H9 (cell line): ENCODE measurements around the gene FUCA1. TPM values are rescaled to one million over a fixed set of nuclear protein-coding genes. Genes with fewer than 3 reads are reported as not detected.

Source experiments
- DNase-seq: peaks from one replicate; pipeline ENCODE4 v3.0.0-alpha.2; 2017
- H2AFZ ChIP-seq: one replicate; pipeline ENCODE4 v1.6.1; 2013; ENCODE audit warnings: mild to moderate bottlenecking, low read length, control low read depth, moderate library complexity
- H2AK5ac ChIP-seq: 2 replicates; pipeline ENCODE4 v1.6.1; 2013; ENCODE audit warnings: low read length, control low read depth, mixed read lengths; ENCODE audit not compliant: insufficient read length
- H2BK120ac ChIP-seq: one replicate; pipeline ENCODE4 v1.6.1; 2013; ENCODE audit warnings: low read depth, mild to moderate bottlenecking, low read length, control low read depth, inconsistent platforms; ENCODE audit not compliant: poor library complexity, severe bottlenecking
- H2BK12ac ChIP-seq: 2 replicates; pipeline ENCODE4 v1.6.1; 2013; ENCODE audit warnings: low read length, control low read depth, mixed read lengths, low read depth; ENCODE audit not compliant: insufficient read length
- H2BK15ac ChIP-seq: 2 replicates; pipeline ENCODE4 v1.6.1; 2013; ENCODE audit warnings: low read depth, low read length, control low read depth
- H2BK20ac ChIP-seq: one replicate; pipeline ENCODE4 v1.6.1; 2013; ENCODE audit warnings: low read depth, mild to moderate bottlenecking, low read length, control low read depth, inconsistent platforms; ENCODE audit not compliant: poor library complexity, severe bottlenecking
- H2BK5ac ChIP-seq: 2 replicates; pipeline ENCODE4 v1.6.1; 2013; ENCODE audit warnings: low read length, control low read depth, mixed read lengths; ENCODE audit not compliant: insufficient read length
- H3K14ac ChIP-seq: 2 replicates; pipeline ENCODE4 v1.6.1; 2013; ENCODE audit warnings: low read length, control low read depth; ENCODE audit not compliant: insufficient read depth
- H3K18ac ChIP-seq: 2 replicates; pipeline ENCODE4 v1.6.1; 2013; ENCODE audit warnings: low read depth, mild to moderate bottlenecking, mixed read lengths, low read length, control low read depth; ENCODE audit not compliant: insufficient read length
- H3K23ac ChIP-seq: 2 replicates; pipeline ENCODE4 v1.6.1; 2013; ENCODE audit warnings: low read length, control low read depth, mixed read lengths, low read depth; ENCODE audit not compliant: insufficient read length
- H3K23me2 ChIP-seq: 2 replicates; pipeline ENCODE4 v1.6.1; 2013; ENCODE audit warnings: low read depth, mild to moderate bottlenecking, mixed read lengths, low read length, control low read depth; ENCODE audit not compliant: insufficient read length, poor library complexity, severe bottlenecking
- H3K27ac ChIP-seq: 2 replicates; pipeline ENCODE4 v1.5.1; 2013; ENCODE audit warnings: low read length, control low read depth, mixed read lengths, low read depth; ENCODE audit not compliant: insufficient read length
- H3K27me3 ChIP-seq: 2 replicates; pipeline ENCODE4 v1.6.1; 2013; ENCODE audit warnings: low read length, control low read depth, inconsistent platforms; ENCODE audit not compliant: insufficient read depth
- H3K4ac ChIP-seq: 2 replicates; pipeline ENCODE4 v1.6.1; 2013; ENCODE audit warnings: low read depth, mild to moderate bottlenecking, control low read depth, inconsistent platforms, low read length, moderate library complexity
- H3K4me1 ChIP-seq: 2 replicates; pipeline ENCODE4 v1.6.1; 2013; ENCODE audit warnings: low read length, control low read depth, inconsistent platforms; ENCODE audit not compliant: insufficient read depth
- H3K4me2 ChIP-seq: 2 replicates; pipeline ENCODE4 v1.6.1; 2013; ENCODE audit warnings: low read length, control low read depth, mixed read lengths; ENCODE audit not compliant: insufficient read length, insufficient read depth
- H3K56ac ChIP-seq: 2 replicates; pipeline ENCODE4 v1.6.1; 2013; ENCODE audit warnings: low read depth, mild to moderate bottlenecking, mixed read lengths, low read length, control low read depth; ENCODE audit not compliant: insufficient read length
- H3K79me1 ChIP-seq: 2 replicates; pipeline ENCODE4 v1.6.1; 2013; ENCODE audit warnings: low read depth, mild to moderate bottlenecking, moderate library complexity, low read length, control low read depth, inconsistent platforms; ENCODE audit not compliant: insufficient read depth, poor library complexity, severe bottlenecking
- H3K79me2 ChIP-seq: 2 replicates; pipeline ENCODE4 v1.6.1; 2013; ENCODE audit warnings: low read length, control low read depth, inconsistent platforms; ENCODE audit not compliant: insufficient read depth
- H3K9ac ChIP-seq: 2 replicates; pipeline ENCODE4 v1.6.1; 2013; ENCODE audit warnings: low read length, control low read depth, mixed read lengths; ENCODE audit not compliant: insufficient read length; ENCODE audit errors: extremely low read depth
- H3K9me3 ChIP-seq: one replicate; pipeline ENCODE4 v1.6.1; 2013; ENCODE audit warnings: low read depth, low read length, inconsistent platforms; ENCODE audit not compliant: control insufficient read depth
- H3T11ph ChIP-seq: one replicate; pipeline ENCODE4 v1.6.1; 2013; ENCODE audit warnings: mild to moderate bottlenecking, low read length, control low read depth, inconsistent platforms
- H4K20me1 ChIP-seq: one replicate; pipeline ENCODE4 v1.6.1; 2013; ENCODE audit not compliant: control insufficient read depth, insufficient read length, insufficient read depth
- H4K5ac ChIP-seq: 2 replicates; pipeline ENCODE4 v1.6.1; 2013; ENCODE audit warnings: low read depth, mild to moderate bottlenecking, mixed read lengths, low read length, control low read depth; ENCODE audit not compliant: insufficient read length
- H4K8ac ChIP-seq: replicated peaks from 2 replicates; pipeline ENCODE4 v1.6.1; 2013; ENCODE audit warnings: low read length, control low read depth, mixed read lengths, low read depth; ENCODE audit not compliant: insufficient read length
- H4K91ac ChIP-seq: 2 replicates; pipeline ENCODE4 v1.6.1; 2013; ENCODE audit warnings: low read depth, mild to moderate bottlenecking, moderate library complexity, mixed read lengths, low read length, control low read depth; ENCODE audit not compliant: insufficient read length
- H3K27ac Mint-ChIP-seq, 3 experiments: 2 replicates in 2 of 3; 3 replicates in 1 of 3; pipeline ENCODE4 v1.8.0; 2020 to 2021; ENCODE audit warnings: mixed read lengths in 3 of 3, mild to moderate bottlenecking in 1 of 3, moderate library complexity in 1 of 3
- H3K27me3 Mint-ChIP-seq: 2 replicates; pipeline ENCODE4 v1.8.0; 2021; ENCODE audit warnings: low read depth, mild to moderate bottlenecking, moderate library complexity, mixed read lengths
- H3K36me3 Mint-ChIP-seq, 3 experiments: 2 replicates in 2 of 3; 3 replicates in 1 of 3; pipeline ENCODE4 v1.8.0; 2020 to 2021; ENCODE audit warnings: low read depth in 3 of 3, mixed read lengths in 3 of 3; ENCODE audit not compliant: insufficient read depth in 1 of 3
- H3K4me1 Mint-ChIP-seq, 2 experiments: 2 replicates each; pipeline ENCODE4 v1.8.0; 2020; ENCODE audit warnings: mixed read lengths in 2 of 2
- H3K4me3 Mint-ChIP-seq, 2 experiments: 2 replicates in 1 of 2; 3 replicates in 1 of 2; pipeline ENCODE4 v1.8.0; 2020 to 2021; ENCODE audit warnings: mild to moderate bottlenecking in 2 of 2, mixed read lengths in 2 of 2, moderate library complexity in 1 of 2
- H3K9me3 Mint-ChIP-seq, 2 experiments: 2 replicates in 1 of 2; 3 replicates in 1 of 2; pipeline ENCODE4 v1.8.0; 2020; ENCODE audit warnings: mild to moderate bottlenecking in 2 of 2, mixed read lengths in 2 of 2, moderate library complexity in 1 of 2
- WGBS: extraction: QIAGEN DNeasy Blood & Tissue Kit; methylation state at CpG from one replicate; pipeline ENCODE4 v1.1.7; 2013; ENCODE audit warnings: missing lambda C conversion rate, low lambda C conversion rate, mixed read lengths; ENCODE audit not compliant: insufficient read length; ENCODE audit errors: extremely low coverage; 5-methylcytosine and 5-hydroxymethylcytosine counted together
- total RNA-seq: library from RNA; stranded (reverse); gene quantifications from 2 replicates; pipeline ENCODE4 v1.2.1, GENCODE V29; 2021
- TF ChIP-seq, protein P1 (sequence below): fragments of 200-600 bp; sonication (generic); conservative IDR thresholded peaks from 3 replicates; pipeline ENCODE4 v1.8.0; 2021; ENCODE audit warnings: antibody characterized with exemption, mild to moderate bottlenecking

Gene FUCA1
- total RNA-seq, 1 experiment from 2014 or later = 9.1 TPM

GRCh38 chr1:23837908-23838307 is 30.2 kb downstream of the FUCA1 start:
- H2AFZ ChIP-seq = no peak overlapping the region
- H3K27ac Mint-ChIP-seq = no peak overlapping the region

More at GRCh38 chr1:23837908-23838307, 30.2 kb downstream of the FUCA1 start:
- Mint-ChIP-seq H3K27me3 (peaks cover 25% of the 10 kb centered on the region), H3K36me3 (no peaks in the 10 kb centered on the region), H3K4me1 (peaks cover 9 to 11% of the 10 kb centered on the region in 2 experiments), H3K4me3 (peak overlapping the region; percentile 54 to 80), H3K9me3 (no peaks in the 10 kb centered on the region)
- DNase-seq = peak; percentile 31
- H3K56ac ChIP-seq = no peak overlapping the region
- no peak overlapping the region for H4K8ac ChIP-seq
- H3K9me3 ChIP-seq = no peaks in the 10 kb centered on the region
- H2BK12ac ChIP-seq = no peak overlapping the region
- H2BK20ac ChIP-seq = no peak overlapping the region
- no peak overlapping the region for H2BK5ac ChIP-seq
- H4K5ac ChIP-seq = no peak overlapping the region
- H2AK5ac ChIP-seq = no peak overlapping the region
- no peak overlapping the region for H3K9ac ChIP-seq
- H4K20me1 ChIP-seq = no peaks in the 10 kb centered on the region
- peak overlapping the region; percentile 73 for H3K4me2 ChIP-seq
- H4K91ac ChIP-seq = no peak overlapping the region
- no peaks in the 10 kb centered on the region; the same call in 1 of the 2 replicates for H3K4me1 ChIP-seq
- H3K18ac ChIP-seq = no peak overlapping the region
- TF ChIP-seq, protein P1, sequence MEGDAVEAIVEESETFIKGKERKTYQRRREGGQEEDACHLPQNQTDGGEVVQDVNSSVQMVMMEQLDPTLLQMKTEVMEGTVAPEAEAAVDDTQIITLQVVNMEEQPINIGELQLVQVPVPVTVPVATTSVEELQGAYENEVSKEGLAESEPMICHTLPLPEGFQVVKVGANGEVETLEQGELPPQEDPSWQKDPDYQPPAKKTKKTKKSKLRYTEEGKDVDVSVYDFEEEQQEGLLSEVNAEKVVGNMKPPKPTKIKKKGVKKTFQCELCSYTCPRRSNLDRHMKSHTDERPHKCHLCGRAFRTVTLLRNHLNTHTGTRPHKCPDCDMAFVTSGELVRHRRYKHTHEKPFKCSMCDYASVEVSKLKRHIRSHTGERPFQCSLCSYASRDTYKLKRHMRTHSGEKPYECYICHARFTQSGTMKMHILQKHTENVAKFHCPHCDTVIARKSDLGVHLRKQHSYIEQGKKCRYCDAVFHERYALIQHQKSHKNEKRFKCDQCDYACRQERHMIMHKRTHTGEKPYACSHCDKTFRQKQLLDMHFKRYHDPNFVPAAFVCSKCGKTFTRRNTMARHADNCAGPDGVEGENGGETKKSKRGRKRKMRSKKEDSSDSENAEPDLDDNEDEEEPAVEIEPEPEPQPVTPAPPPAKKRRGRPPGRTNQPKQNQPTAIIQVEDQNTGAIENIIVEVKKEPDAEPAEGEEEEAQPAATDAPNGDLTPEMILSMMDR = no peak
- no CpG with 5 or more reads among the region's 13 CpGs for WGBS
- H3K79me2 ChIP-seq = no peaks in the 10 kb centered on the region
- peaks cover 8% of the 10 kb centered on the region for H3K23me2 ChIP-seq
- H3K4ac ChIP-seq = no peak overlapping the region
- no peaks in the 10 kb centered on the region for H3K79me1 ChIP-seq
- no peak overlapping the region for H3K23ac ChIP-seq
- peaks cover 3% of the 10 kb centered on the region; the same call in 1 of the 2 replicates for H3K27me3 ChIP-seq
- H3K14ac ChIP-seq = no peak overlapping the region
- no peak overlapping the region for H2BK15ac ChIP-seq
- no peak overlapping the region for H2BK120ac ChIP-seq
- H3K27ac ChIP-seq = no peak overlapping the region
- H3T11ph ChIP-seq = no peak overlapping the region
